ENCODE data around the gene IRGM. TPM values are rescaled to one million over a fixed set of nuclear protein-coding genes. Genes with fewer than 3 reads are reported as not detected.
"Not testable (repeated sequence)": the region's sequence is repeated elsewhere in the genome, so short reads cannot be mapped to it uniquely, and the experiment has no call there.

The IRGM gene
- total and polyA plus RNA-seq, 2 experiments from 2014 or later, result not detected

DNA sequence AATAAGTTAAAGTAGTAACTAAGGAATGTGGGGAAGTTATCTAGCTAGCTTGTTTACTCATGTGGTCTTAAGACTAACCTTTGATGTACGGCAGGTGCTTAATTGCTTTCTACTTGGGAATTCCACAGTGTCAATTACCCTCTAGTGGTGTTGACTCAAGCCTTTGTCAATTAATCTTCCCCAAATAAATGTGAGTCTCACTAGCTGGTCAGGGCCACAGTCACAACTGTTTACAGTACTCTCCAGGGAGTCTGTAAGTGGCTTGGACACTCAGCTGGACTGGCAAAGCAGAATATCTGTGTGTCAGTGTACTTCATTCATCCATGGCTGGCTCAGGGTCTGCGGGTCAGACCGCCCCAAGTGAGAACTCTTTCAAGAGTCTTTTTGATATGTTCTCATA, 37.0 kb upstream of the IRGM start:
- TF ChIP-seq, protein P1, sequence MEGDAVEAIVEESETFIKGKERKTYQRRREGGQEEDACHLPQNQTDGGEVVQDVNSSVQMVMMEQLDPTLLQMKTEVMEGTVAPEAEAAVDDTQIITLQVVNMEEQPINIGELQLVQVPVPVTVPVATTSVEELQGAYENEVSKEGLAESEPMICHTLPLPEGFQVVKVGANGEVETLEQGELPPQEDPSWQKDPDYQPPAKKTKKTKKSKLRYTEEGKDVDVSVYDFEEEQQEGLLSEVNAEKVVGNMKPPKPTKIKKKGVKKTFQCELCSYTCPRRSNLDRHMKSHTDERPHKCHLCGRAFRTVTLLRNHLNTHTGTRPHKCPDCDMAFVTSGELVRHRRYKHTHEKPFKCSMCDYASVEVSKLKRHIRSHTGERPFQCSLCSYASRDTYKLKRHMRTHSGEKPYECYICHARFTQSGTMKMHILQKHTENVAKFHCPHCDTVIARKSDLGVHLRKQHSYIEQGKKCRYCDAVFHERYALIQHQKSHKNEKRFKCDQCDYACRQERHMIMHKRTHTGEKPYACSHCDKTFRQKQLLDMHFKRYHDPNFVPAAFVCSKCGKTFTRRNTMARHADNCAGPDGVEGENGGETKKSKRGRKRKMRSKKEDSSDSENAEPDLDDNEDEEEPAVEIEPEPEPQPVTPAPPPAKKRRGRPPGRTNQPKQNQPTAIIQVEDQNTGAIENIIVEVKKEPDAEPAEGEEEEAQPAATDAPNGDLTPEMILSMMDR (IDR thresholded peaks at IDR 0.05; ENCODE audit: poor library complexity), result no peak
- TF ChIP-seq EZH2phosphoT487 (IDR thresholded peaks at IDR 0.05; ENCODE audit: low read depth, severe bottlenecking, unreplicated experiment) (no peak), EZH2 (IDR thresholded peaks at IDR 0.05; ENCODE audit: borderline replicate concordance) (no peak)

DNA sequence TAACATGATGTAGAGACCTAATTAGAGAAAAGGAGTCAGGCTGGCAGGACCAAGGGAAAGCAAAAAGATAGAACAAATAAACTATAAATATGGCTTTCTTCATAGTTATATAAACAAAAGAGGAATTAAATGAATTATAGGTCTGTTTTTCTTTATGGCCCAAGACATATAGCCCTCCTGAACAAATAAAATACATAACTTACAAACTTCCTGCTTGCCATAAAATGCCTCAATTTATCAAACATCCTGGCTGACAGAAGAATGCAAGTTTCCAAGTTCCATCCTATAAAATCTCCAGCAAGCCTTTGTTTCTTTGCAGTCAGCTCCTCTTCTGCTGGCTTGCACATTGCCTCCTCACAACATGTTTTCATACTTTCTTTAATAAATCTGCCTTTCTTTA, 31.3 kb upstream of the IRGM start:
- Histone ChIP-seq H2AFZ (no peak overlapping the region), H3K4me1 (ENCODE audit: insufficient read depth) (no peaks in the 10 kb centered on the region), H3K36me3 (replicated peaks; ENCODE audit: insufficient read depth, low read depth) (no peaks in the 10 kb centered on the region), H4K20me1 (ENCODE audit: insufficient read depth, poor library complexity, severe bottlenecking) (no peaks in the 10 kb centered on the region), H3K4me3 (no peak overlapping the region), H3K27me3 (no peaks in the 10 kb centered on the region), H3K27ac (no peak overlapping the region), H3K9me3 (ENCODE audit: low read depth) (peaks cover 4% of the 10 kb centered on the region), H3K79me2 (no peaks in the 10 kb centered on the region), H3K9me2 (replicated peaks; ENCODE audit: insufficient read depth) (no peaks in the 10 kb centered on the region), H3K4me2 (no peak overlapping the region)
- DNase-seq (ENCODE audit: low spot score), result no peak
- TF ChIP-seq EZH2 (IDR thresholded peaks at IDR 0.05; ENCODE audit: borderline replicate concordance) (no peak), EZH2phosphoT487 (IDR thresholded peaks at IDR 0.05; ENCODE audit: low read depth, severe bottlenecking, unreplicated experiment) (no peak)
- TF ChIP-seq, protein P1 (IDR thresholded peaks at IDR 0.05; ENCODE audit: poor library complexity), result no peak

More for the DNA sequence above, 37.0 kb upstream of the IRGM start:
- WGBS (ENCODE audit: low lambda C conversion rate, missing lambda C conversion rate), result 44% methylated on average over 3 of the region's 3 CpGs
- no peaks in the 10 kb centered on the region for H3K9me3 ChIP-seq (ENCODE audit: low read depth)
- no peaks in the 10 kb centered on the region for H4K20me1 ChIP-seq (ENCODE audit: insufficient read depth, poor library complexity, severe bottlenecking)
- no peak overlapping the region for H3K4me2 ChIP-seq
- no peaks in the 10 kb centered on the region for H3K79me2 ChIP-seq
- no peaks in the 10 kb centered on the region for H3K36me3 ChIP-seq (replicated peaks; ENCODE audit: insufficient read depth, low read depth)
- no peaks in the 10 kb centered on the region for H3K4me1 ChIP-seq (ENCODE audit: insufficient read depth)
- H2AFZ ChIP-seq, result no peak overlapping the region
- DNase-seq (ENCODE audit: low spot score), result peak; percentile 31
- H3K4me3 ChIP-seq, result no peak overlapping the region
- H3K9me2 ChIP-seq (replicated peaks; ENCODE audit: insufficient read depth), result no peaks in the 10 kb centered on the region
- H3K27me3 ChIP-seq, result no peaks in the 10 kb centered on the region
- H3K27ac ChIP-seq, result peak overlapping the region; percentile 58

DNA sequence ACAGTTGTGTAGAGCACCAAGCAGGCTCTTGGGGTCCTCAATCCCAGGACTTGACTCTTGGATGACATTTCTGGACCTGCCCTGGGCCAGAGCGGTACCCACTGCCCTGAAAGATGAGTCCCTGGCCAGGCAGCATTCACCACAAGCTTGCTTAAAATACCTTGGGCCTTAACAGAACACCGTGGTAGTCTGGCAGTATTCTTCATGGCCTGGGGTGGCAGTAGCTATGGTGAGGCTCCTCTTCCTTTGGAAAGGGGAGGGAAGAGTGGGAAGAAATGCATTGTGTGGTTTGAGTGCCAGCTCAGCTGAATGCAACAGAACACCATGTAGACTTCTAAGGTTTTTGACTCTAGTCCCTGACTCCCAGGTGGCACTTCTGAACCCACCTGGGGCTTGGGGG, 29.4 kb upstream of the IRGM start:
- no peak for DNase-seq (ENCODE audit: low spot score)
- H3K27ac ChIP-seq, result no peak overlapping the region
- H4K20me1 ChIP-seq (ENCODE audit: insufficient read depth, poor library complexity, severe bottlenecking), result no peaks in the 10 kb centered on the region
- no peak overlapping the region for H3K4me3 ChIP-seq
- WGBS (ENCODE audit: low lambda C conversion rate, missing lambda C conversion rate), result 83% methylated on average over 2 of the region's 2 CpGs
- H2AFZ ChIP-seq, result no peak overlapping the region
- no peak overlapping the region for H3K4me2 ChIP-seq
- H3K27me3 ChIP-seq, result no peaks in the 10 kb centered on the region
- no peaks in the 10 kb centered on the region for H3K4me1 ChIP-seq (ENCODE audit: insufficient read depth)
- H3K9me3 ChIP-seq (ENCODE audit: low read depth), result peaks cover 4% of the 10 kb centered on the region
- TF ChIP-seq EZH2 (IDR thresholded peaks at IDR 0.05; ENCODE audit: borderline replicate concordance), result no peak
- H3K79me2 ChIP-seq, result no peaks in the 10 kb centered on the region
- H3K36me3 ChIP-seq (replicated peaks; ENCODE audit: insufficient read depth, low read depth), result no peaks in the 10 kb centered on the region
- H3K9me2 ChIP-seq (replicated peaks; ENCODE audit: insufficient read depth), result no peaks in the 10 kb centered on the region

DNA sequence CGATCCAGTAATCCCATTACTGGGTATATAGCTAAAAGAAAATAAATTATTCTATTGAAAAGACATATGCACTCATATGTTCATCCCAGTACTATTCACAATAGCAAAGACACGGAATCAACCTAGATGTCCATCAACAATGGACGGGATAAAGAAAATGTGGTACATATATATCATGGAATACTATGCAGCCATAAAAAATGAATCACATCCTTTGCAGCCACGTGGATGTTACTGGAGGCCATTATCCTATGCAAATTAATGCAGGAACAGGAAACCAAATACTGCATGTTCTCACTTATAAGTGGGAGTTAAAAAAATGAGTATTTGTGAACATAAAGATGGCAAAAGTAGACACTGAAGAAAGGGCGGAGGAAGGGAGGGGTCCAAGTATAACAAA, 16.6 kb upstream of the IRGM start:
- no peaks in the 10 kb centered on the region for H3K27me3 ChIP-seq
- no peak overlapping the region for H3K4me2 ChIP-seq
- WGBS (ENCODE audit: low lambda C conversion rate, missing lambda C conversion rate), result 83% methylated on average over 5 of the region's 5 CpGs
- TF ChIP-seq, protein P1 (IDR thresholded peaks at IDR 0.05; ENCODE audit: poor library complexity), result no peak
- TF ChIP-seq EZH2 (IDR thresholded peaks at IDR 0.05; ENCODE audit: borderline replicate concordance) (no peak), EZH2phosphoT487 (IDR thresholded peaks at IDR 0.05; ENCODE audit: low read depth, severe bottlenecking, unreplicated experiment) (no peak)
- no peaks in the 10 kb centered on the region for H3K4me1 ChIP-seq (ENCODE audit: insufficient read depth)
- no peaks in the 10 kb centered on the region for H3K79me2 ChIP-seq
- no peak for DNase-seq (ENCODE audit: low spot score)
- no peak overlapping the region for H3K27ac ChIP-seq
- H4K20me1 ChIP-seq (ENCODE audit: insufficient read depth, poor library complexity, severe bottlenecking), result no peaks in the 10 kb centered on the region
- no peak overlapping the region for H2AFZ ChIP-seq
- no peak overlapping the region for H3K4me3 ChIP-seq
- H3K9me2 ChIP-seq (replicated peaks; ENCODE audit: insufficient read depth), result no peaks in the 10 kb centered on the region
- H3K36me3 ChIP-seq (replicated peaks; ENCODE audit: insufficient read depth, low read depth), result no peaks in the 10 kb centered on the region
- H3K9me3 ChIP-seq (ENCODE audit: low read depth), result no peaks in the 10 kb centered on the region

DNA sequence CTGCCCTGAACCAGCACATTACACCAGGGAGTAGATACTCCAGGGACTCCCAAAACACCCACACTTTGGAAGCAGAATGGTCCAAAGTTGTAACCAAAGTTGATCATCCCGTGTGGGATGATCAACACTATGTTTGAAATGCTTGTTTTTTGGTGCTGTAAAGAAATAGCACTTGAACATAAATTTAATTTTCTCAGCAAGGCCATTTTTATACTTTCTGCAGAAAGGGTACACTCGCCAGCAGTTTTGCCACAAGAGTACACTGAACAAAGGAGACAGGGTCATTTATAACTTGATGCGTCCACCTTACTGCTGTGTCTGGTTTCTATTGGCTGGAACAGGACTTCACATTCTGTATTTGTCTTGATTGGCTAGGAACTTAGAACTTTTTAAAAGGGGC, 14.5 kb upstream of the IRGM start:
- not testable (repeated sequence) for H4K20me1 ChIP-seq (ENCODE audit: insufficient read depth, poor library complexity, severe bottlenecking); DNase-seq (ENCODE audit: low spot score); H3K27me3 ChIP-seq; H3K9me2 ChIP-seq (replicated peaks; ENCODE audit: insufficient read depth); H3K9me3 ChIP-seq (ENCODE audit: low read depth); H3K4me3 ChIP-seq; H3K36me3 ChIP-seq (replicated peaks; ENCODE audit: insufficient read depth, low read depth); H3K4me1 ChIP-seq (ENCODE audit: insufficient read depth); H3K27ac ChIP-seq; H3K4me2 ChIP-seq; H2AFZ ChIP-seq; H3K79me2 ChIP-seq
- WGBS (ENCODE audit: low lambda C conversion rate, missing lambda C conversion rate), result 88% methylated on average over 3 of the region's 3 CpGs
